ENCODE data around the gene HS3ST4.

Gene HS3ST4

GRCh38 chr16:25692351-25692741 is 587 bp downstream of the HS3ST4 start:
- TF ChIP-seq CTCF (IDR thresholded peaks at IDR 0.05; ENCODE audit: borderline replicate concordance, extremely low read depth, low read length, poor library complexity, severe bottlenecking): no peak
- no peak for TF ChIP-seq EZH2 (IDR thresholded peaks at IDR 0.05; ENCODE audit: borderline replicate concordance, low read depth, low read length, severe bottlenecking)
- H2AFZ ChIP-seq (ENCODE audit: low read depth, low read length): no peak overlapping the region
- no peak for DNase-seq
- peaks cover 5% of the 10 kb centered on the region for H3K27me3 ChIP-seq (ENCODE audit: insufficient read depth, low read length, poor library complexity)
- H4K20me1 ChIP-seq (ENCODE audit: insufficient read depth, low read length): no peaks in the 10 kb centered on the region
- H3K4me2 ChIP-seq (ENCODE audit: insufficient read depth, low read length): no peak overlapping the region
- no peak overlapping the region for H3K4me3 ChIP-seq (ENCODE audit: low read depth in 1 of 2, low read length in 2 of 2)
- H3K79me2 ChIP-seq (ENCODE audit: insufficient read depth, low read length): no peaks in the 10 kb centered on the region
- no peak overlapping the region for H3K9ac ChIP-seq (ENCODE audit: low read depth, low read length)
- H3K9me3 ChIP-seq (ENCODE audit: insufficient read depth, low read length, severe bottlenecking): no peaks in the 10 kb centered on the region
- H3K27ac ChIP-seq (ENCODE audit: low read length): no peak overlapping the region
- H3K36me3 ChIP-seq (ENCODE audit: insufficient read depth, low read length): no peaks in the 10 kb centered on the region
- no peaks in the 10 kb centered on the region for H3K4me1 ChIP-seq (ENCODE audit: insufficient read depth, low read length)
- no peak for ATAC-seq (ENCODE audit: insufficient read depth, low read depth)

- no peak for ATAC-seq (ENCODE audit: insufficient read depth, low read depth)
- H2AFZ ChIP-seq (ENCODE audit: low read depth, low read length): no peak overlapping the region
- peaks cover 5% of the 10 kb centered on the region for H3K27me3 ChIP-seq (ENCODE audit: insufficient read depth, low read length, poor library complexity)
- no peak for DNase-seq
- no peaks in the 10 kb centered on the region for H3K36me3 ChIP-seq (ENCODE audit: insufficient read depth, low read length)
- no peak overlapping the region for H3K27ac ChIP-seq (ENCODE audit: low read length)
- no peaks in the 10 kb centered on the region for H4K20me1 ChIP-seq (ENCODE audit: insufficient read depth, low read length)
- H3K4me2 ChIP-seq (ENCODE audit: insufficient read depth, low read length): no peak overlapping the region
- no peak for TF ChIP-seq EZH2 (IDR thresholded peaks at IDR 0.05; ENCODE audit: borderline replicate concordance, low read depth, low read length, severe bottlenecking)
- no peak for TF ChIP-seq CTCF (IDR thresholded peaks at IDR 0.05; ENCODE audit: borderline replicate concordance, extremely low read depth, low read length, poor library complexity, severe bottlenecking)
- no peak overlapping the region for H3K4me3 ChIP-seq (ENCODE audit: low read depth in 1 of 2, low read length in 2 of 2)
- H3K9ac ChIP-seq (ENCODE audit: low read depth, low read length): no peak overlapping the region
- H3K4me1 ChIP-seq (ENCODE audit: insufficient read depth, low read length): no peaks in the 10 kb centered on the region
- H3K9me3 ChIP-seq (ENCODE audit: insufficient read depth, low read length, severe bottlenecking): no peaks in the 10 kb centered on the region
- H3K79me2 ChIP-seq (ENCODE audit: insufficient read depth, low read length): no peaks in the 10 kb centered on the region
Observed at GRCh38 chr16:25692742-25693508, 1.2 kb downstream of the HS3ST4 start.

GRCh38 chr16:25693631-25694030 is 1.9 kb downstream of the HS3ST4 start:
- Histone ChIP-seq H3K9ac (ENCODE audit: low read depth, low read length) (no peak overlapping the region), H3K27ac (ENCODE audit: low read length) (no peak overlapping the region), H3K4me3 (ENCODE audit: low read depth in 1 of 2, low read length in 2 of 2) (no peak overlapping the region), H3K4me2 (ENCODE audit: insufficient read depth, low read length) (no peak overlapping the region), H4K20me1 (ENCODE audit: insufficient read depth, low read length) (no peaks in the 10 kb centered on the region), H2AFZ (ENCODE audit: low read depth, low read length) (no peak overlapping the region), H3K36me3 (ENCODE audit: insufficient read depth, low read length) (no peaks in the 10 kb centered on the region), H3K27me3 (ENCODE audit: insufficient read depth, low read length, poor library complexity) (peaks cover 5% of the 10 kb centered on the region), H3K79me2 (ENCODE audit: insufficient read depth, low read length) (no peaks in the 10 kb centered on the region), H3K9me3 (ENCODE audit: insufficient read depth, low read length, severe bottlenecking) (no peaks in the 10 kb centered on the region), H3K4me1 (ENCODE audit: insufficient read depth, low read length) (no peaks in the 10 kb centered on the region)
- no peak for DNase-seq
- ATAC-seq (ENCODE audit: insufficient read depth, low read depth): no peak
- TF ChIP-seq EZH2 (IDR thresholded peaks at IDR 0.05; ENCODE audit: borderline replicate concordance, low read depth, low read length, severe bottlenecking) (no peak), CTCF (IDR thresholded peaks at IDR 0.05; ENCODE audit: borderline replicate concordance, extremely low read depth, low read length, poor library complexity, severe bottlenecking) (no peak)
